Stimulated activated CD4-positive, alpha-beta T cell treated with anti-CD3 and anti-CD28 coated beads, Interleukin-4, amount 100 ng/mL, for 1 hour (primary cell): ENCODE results near the gene HOXB5.

Source experiments
- DNase-seq: peaks from one replicate; pipeline ENCODE4 v3.0.0-alpha.2; 2020

The HOXB5 gene

GRCh38 chr17:48601539-48602425 is 8.2 kb upstream of the HOXB5 start:
- DNase-seq, result no peak

GRCh38 chr17:48601207-48601538 is 7.6 kb upstream of the HOXB5 start:
- DNase-seq, result no peak

- DNase-seq, result no peak
These were observed 6.9 kb upstream of the HOXB5 start for GRCh38 chr17:48600244-48601098.

GRCh38 chr17:48599354-48599753 is 5.8 kb upstream of the HOXB5 start:
- DNase-seq, result no peak

GRCh38 chr17:48598736-48599135 is 5.2 kb upstream of the HOXB5 start:
- no peak for DNase-seq

GRCh38 chr17:48597778-48598631 is 4.4 kb upstream of the HOXB5 start:
- DNase-seq, result no peak

GRCh38 chr17:48597528-48597777 is 3.9 kb upstream of the HOXB5 start:
- DNase-seq, result no peak

- DNase-seq, result no peak
These were observed 3.4 kb upstream of the HOXB5 start for GRCh38 chr17:48596735-48597527.

- peak; percentile 55 for DNase-seq
These were observed 2.6 kb upstream of the HOXB5 start for GRCh38 chr17:48596000-48596734.

GRCh38 chr17:48595278-48595999 is 1.9 kb upstream of the HOXB5 start:
- no peak for DNase-seq

- no peak for DNase-seq
These were observed 1.1 kb upstream of the HOXB5 start for GRCh38 chr17:48594538-48595277.

GRCh38 chr17:48593840-48594537 is 410 bp upstream of the HOXB5 start:
- peak; percentile 85 for DNase-seq

GRCh38 chr17:48592577-48592976 is 1.0 kb downstream of the HOXB5 start:
- no peak for DNase-seq

GRCh38 chr17:48592057-48592514 is 1.5 kb downstream of the HOXB5 start:
- DNase-seq, result no peak

GRCh38 chr17:48591255-48592056 is 2.1 kb downstream of the HOXB5 start:
- DNase-seq, result no peak

- DNase-seq, result no peak
These were observed 2.9 kb downstream of the HOXB5 start for GRCh38 chr17:48590607-48591161.

- DNase-seq, result no peak
These were observed 3.6 kb downstream of the HOXB5 start, which contains the start of gene HOXB3 for GRCh38 chr17:48589831-48590606. Gene HOXB3, minus strand, starts transcription at chr17:48590241. Its CDS starts 37,767 bp downstream, at chr17:48552474.
